ENCODE measurements around the gene KCNK1.

GRCh38 chr1:233598891-233599541 lies 14.9 kb upstream of the KCNK1 start:
- TF ChIP-seq CTCF (IDR thresholded peaks at IDR 0.05; ENCODE audit: low read depth, low read length, missing input control) (no peak), REST (IDR thresholded peaks at IDR 0.05) (peak; percentile 52), EGR1 (IDR thresholded peaks at IDR 0.05; ENCODE audit: low read depth in 2 of 2) (no peak), JUND (IDR thresholded peaks at IDR 0.05) (peak in 1 of 2 donors; percentile 36), GABPA (IDR thresholded peaks at IDR 0.05 in 1 of 2, conservative IDR thresholded peaks at IDR 0.05 in 1 of 2) (peak in 1 of 2 donors; percentile 11), ATF3 (IDR thresholded peaks at IDR 0.05) (no peak), MAX (IDR thresholded peaks at IDR 0.05) (peak; percentile 20), TAF1 (conservative IDR thresholded peaks at IDR 0.05) (no peak), RAD21 (IDR thresholded peaks at IDR 0.05) (peak; percentile 36 to 56), ZBTB33 (IDR thresholded peaks at IDR 0.05) (no peak)

Data from liver (tissue), 3 donors.